ENCODE results near the gene TMUB1. TPM values are rescaled to one million over a fixed set of nuclear protein-coding genes. Genes with fewer than 3 reads are reported as not detected.

The TMUB1 gene
- total and polyA plus RNA-seq, 9 of the 15 experiments (the other 6 are each of a cell fraction or from before 2014, with no cell fraction given): 0.14 to 241 (median 74.1) TPM

DNA sequence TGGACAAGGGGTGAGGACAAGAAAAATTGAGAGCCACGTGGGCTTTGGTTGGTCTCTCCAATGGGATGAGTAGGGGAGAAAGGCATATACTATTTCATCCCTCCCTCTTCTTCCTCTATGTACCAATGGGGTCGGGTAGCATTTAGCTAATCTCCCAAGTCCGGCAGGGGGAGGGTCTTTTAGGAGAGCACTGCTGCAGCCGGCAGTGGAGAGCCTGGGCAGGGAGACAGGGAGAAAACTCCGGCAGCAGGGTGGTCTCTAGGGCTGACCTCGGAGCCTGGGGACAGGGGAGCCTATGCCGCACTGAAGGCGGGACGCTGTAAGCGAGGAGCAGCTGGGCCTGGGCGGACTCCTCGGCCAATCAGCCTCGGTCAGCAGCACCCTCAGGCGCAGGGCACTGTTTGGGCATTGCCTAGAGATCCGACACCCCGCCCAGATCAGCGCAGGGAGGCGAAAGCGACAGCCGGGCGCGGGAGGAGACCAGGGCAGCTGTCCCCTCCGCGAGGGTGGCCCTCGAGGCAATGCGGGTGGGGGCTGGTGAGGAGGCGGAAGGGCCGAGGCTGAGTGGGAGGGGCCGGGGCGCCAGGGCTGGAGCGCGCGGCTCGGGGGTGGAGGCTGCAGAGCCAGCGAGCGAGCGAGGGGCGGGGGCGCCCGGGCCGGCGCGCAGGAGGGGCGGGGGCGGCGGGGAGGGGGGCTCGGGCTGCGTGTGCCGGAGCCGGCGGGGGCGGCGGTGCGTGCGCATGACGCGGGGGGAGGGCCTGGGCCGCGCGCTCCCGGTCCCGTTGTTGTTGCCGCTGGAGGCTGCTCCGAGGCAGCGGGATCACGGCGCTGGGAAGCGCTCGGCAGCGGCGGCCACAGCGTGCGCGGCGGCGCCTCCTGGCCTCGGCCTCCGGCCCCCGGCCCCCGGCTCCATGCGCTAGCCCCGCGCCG is 2.7 kb upstream of the TMUB1 start, which contains the start of gene AGAP3 (continued):
- TF ChIP-seq, protein P1, sequence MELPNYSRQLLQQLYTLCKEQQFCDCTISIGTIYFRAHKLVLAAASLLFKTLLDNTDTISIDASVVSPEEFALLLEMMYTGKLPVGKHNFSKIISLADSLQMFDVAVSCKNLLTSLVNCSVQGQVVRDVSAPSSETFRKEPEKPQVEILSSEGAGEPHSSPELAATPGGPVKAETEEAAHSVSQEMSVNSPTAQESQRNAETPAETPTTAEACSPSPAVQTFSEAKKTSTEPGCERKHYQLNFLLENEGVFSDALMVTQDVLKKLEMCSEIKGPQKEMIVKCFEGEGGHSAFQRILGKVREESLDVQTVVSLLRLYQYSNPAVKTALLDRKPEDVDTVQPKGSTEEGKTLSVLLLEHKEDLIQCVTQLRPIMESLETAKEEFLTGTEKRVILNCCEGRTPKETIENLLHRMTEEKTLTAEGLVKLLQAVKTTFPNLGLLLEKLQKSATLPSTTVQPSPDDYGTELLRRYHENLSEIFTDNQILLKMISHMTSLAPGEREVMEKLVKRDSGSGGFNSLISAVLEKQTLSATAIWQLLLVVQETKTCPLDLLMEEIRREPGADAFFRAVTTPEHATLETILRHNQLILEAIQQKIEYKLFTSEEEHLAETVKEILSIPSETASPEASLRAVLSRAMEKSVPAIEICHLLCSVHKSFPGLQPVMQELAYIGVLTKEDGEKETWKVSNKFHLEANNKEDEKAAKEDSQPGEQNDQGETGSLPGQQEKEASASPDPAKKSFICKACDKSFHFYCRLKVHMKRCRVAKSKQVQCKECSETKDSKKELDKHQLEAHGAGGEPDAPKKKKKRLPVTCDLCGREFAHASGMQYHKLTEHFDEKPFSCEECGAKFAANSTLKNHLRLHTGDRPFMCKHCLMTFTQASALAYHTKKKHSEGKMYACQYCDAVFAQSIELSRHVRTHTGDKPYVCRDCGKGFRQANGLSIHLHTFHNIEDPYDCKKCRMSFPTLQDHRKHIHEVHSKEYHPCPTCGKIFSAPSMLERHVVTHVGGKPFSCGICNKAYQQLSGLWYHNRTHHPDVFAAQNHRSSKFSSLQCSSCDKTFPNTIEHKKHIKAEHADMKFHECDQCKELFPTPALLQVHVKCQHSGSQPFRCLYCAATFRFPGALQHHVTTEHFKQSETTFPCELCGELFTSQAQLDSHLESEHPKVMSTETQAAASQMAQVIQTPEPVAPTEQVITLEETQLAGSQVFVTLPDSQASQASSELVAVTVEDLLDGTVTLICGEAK (IDR thresholded peaks at IDR 0.05): peak; percentile 51
- TF ChIP-seq, protein P1 (CRISPR knock-in tag; IDR thresholded peaks at IDR 0.05): no peak
- TF ChIP-seq CTBP1 (IDR thresholded peaks at IDR 0.05; ENCODE audit: borderline replicate concordance) (peak; percentile 85; the same call in 1 of the 2 replicates), RHOXF2B (CRISPR knock-in tag; conservative IDR thresholded peaks at IDR 0.05) (no peak), MCM2 (IDR thresholded peaks at IDR 0.05; ENCODE audit: low read depth) (no peak), MYNN (IDR thresholded peaks at IDR 0.05) (peak; percentile 59; the same call in 1 of the 2 replicates), MYNN (CRISPR knock-in tag; IDR thresholded peaks at IDR 0.05) (no peak), CSDE1 (IDR thresholded peaks at IDR 0.05) (no peak), C11orf30 (IDR thresholded peaks at IDR 0.05; ENCODE audit: low read depth) (no peak), SAP30 (IDR thresholded peaks at IDR 0.05; ENCODE audit: borderline replicate concordance, insufficient read depth, low read depth, low read length, poor library complexity, severe bottlenecking) (peak; percentile 72), NFE2L1 (tag; IDR thresholded peaks at IDR 0.05; ENCODE audit: borderline replicate concordance, low read depth) (no peak)
- TF ChIP-seq, protein P2, sequence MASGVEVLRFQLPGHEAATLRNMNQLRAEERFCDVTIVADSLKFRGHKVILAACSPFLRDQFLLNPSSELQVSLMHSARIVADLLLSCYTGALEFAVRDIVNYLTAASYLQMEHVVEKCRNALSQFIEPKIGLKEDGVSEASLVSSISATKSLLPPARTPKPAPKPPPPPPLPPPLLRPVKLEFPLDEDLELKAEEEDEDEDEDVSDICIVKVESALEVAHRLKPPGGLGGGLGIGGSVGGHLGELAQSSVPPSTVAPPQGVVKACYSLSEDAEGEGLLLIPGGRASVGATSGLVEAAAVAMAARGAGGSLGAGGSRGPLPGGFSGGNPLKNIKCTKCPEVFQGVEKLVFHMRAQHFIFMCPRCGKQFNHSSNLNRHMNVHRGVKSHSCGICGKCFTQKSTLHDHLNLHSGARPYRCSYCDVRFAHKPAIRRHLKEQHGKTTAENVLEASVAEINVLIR (CRISPR knock-in tag; IDR thresholded peaks at IDR 0.05): no peak
- TF ChIP-seq, protein P3, sequence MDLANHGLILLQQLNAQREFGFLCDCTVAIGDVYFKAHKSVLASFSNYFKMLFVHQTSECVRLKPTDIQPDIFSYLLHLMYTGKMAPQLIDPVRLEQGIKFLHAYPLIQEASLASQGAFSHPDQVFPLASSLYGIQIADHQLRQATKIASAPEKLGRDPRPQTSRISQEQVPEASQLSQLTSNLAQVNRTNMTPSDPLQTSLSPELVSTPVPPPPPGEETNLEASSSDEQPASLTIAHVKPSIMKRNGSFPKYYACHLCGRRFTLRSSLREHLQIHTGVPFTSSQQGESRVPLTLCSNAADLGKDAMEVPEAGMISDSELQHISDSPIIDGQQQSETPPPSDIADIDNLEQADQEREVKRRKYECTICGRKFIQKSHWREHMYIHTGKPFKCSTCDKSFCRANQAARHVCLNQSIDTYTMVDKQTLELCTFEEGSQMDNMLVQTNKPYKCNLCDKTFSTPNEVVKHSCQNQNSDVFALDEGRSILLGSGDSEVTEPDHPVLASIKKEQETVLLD (IDR thresholded peaks at IDR 0.05): 0 out of 2 replicates have a peak, but pooled peaks have one; percentile 59
- TF ChIP-seq, protein P4, sequence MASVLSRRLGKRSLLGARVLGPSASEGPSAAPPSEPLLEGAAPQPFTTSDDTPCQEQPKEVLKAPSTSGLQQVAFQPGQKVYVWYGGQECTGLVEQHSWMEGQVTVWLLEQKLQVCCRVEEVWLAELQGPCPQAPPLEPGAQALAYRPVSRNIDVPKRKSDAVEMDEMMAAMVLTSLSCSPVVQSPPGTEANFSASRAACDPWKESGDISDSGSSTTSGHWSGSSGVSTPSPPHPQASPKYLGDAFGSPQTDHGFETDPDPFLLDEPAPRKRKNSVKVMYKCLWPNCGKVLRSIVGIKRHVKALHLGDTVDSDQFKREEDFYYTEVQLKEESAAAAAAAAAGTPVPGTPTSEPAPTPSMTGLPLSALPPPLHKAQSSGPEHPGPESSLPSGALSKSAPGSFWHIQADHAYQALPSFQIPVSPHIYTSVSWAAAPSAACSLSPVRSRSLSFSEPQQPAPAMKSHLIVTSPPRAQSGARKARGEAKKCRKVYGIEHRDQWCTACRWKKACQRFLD (CRISPR knock-in tag; IDR thresholded peaks at IDR 0.05): no peak

Measured in K562 (cell line).